HG02870 (cell line): ENCODE data around the gene PDSS2.
A peak's percentile ranks its signal among the peaks of the same experiment; 100 is the strongest.
"Not testable (repeated sequence)": the region's sequence is repeated elsewhere in the genome, so short reads cannot be mapped to it uniquely, and the experiment has no call there.

Source experiments
- ATAC-seq: cut with Tn5 transposase; IDR thresholded peaks from one replicate; pipeline ENCODE4 v1.9.1; 2021; ENCODE audit warnings: mild to moderate bottlenecking, moderate library complexity; ENCODE audit not compliant: unreplicated experiment

PDSS2 gene

DNA sequence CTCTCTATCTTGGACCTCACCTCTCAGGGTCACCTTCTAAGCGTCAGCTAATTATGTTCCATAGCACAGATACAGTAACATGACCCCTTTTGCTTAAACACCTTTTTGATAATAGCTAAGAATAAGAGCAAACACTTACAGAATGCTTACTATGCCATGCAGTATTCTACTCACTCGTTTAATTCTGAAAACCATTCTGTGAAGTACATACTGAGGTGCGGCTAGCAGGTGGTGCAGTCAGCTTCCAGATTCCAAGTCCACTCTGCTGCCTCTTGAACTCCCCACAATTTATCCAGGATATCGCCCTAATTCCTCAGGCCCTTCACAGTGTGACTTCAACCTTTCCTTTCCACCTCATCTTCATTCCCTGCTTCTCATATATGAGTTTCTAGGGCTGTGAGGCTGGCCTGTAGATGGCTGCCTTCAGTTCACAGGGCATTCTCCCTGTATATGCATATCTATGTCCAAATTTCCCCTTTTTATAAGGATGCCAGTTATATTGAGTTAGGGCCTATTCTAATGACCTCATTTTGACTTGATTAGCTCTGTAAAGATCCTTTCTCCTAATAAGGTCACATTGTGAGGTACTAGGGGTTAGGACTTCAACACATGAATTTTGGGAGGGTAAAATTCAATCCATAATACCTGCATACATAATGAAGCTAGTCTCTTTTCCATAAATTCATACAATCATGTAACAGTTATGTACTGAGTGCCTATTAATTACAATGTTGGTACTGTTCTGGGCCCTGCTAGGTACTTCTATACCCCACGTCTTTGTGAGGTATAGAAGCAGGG, 130.1 kb downstream of the PDSS2 start:
- ATAC-seq: no peak

DNA sequence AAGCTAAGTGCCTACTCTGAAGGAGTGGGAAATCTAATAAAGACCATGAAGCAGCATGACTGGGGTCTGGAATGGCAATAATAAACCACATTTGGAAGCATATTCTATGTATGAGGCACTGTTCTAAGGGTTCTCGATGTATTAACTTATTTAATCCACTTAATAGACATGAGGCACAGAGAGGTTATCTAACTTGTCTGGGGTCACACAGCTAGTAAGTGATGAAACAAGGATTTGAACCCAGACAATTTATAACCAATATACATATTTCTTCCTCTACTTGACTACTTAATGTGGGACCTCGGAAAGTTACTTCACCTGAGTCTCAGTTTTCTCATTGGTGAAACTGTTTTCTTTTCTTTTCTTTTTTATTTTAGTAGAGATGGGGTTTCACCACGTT, 131.3 kb downstream of the PDSS2 start:
- no peak for ATAC-seq

DNA sequence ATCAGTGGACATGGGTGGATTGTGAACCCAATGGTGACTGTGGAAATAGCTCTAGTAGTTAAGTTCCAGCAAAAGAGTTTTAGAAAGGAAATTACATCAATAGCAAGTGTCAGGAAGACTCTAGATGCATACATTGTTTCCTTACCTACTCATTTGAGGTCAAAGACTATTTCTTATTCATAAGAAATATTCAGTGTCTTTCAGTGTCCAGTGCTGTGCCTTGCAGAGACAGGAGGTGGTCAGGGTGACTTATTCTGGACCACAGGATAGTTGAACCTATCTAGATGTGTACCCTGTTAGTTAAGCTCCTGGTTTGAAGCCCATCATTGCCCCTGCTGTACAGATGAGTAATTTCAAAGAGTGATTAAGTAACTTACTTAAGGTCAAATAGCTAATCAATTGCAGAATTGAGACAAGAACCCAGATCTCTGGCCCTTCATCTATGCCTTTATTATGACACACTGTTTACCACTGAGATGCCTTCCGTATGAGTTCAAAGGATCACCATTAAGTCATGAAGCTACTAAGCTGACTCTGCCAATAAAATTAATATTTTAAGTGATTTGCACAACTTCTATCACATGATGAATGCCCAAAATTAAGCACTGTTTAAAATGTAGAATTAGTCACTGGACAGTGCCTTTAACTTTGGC, 136.1 kb downstream of the PDSS2 start:
- ATAC-seq: no peak

DNA sequence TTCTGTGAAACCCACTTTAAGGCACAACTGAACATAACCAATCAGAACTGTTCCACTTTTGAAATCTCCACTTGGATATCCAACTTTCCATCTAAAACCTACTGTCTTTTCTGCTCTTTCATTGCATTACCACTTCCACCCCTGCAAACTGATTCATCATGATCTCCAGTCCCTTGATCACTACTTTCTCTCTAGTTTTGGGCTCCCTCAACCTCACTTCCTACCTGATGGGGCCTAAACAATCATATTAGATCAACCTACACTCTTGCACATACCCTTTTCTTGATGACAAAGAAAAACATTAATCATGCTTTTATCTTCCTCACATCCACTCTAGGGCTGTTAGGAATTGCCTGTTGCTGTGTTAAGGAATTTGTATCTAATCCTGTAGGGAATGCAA, 137.6 kb downstream of the PDSS2 start:
- ATAC-seq: no peak

DNA sequence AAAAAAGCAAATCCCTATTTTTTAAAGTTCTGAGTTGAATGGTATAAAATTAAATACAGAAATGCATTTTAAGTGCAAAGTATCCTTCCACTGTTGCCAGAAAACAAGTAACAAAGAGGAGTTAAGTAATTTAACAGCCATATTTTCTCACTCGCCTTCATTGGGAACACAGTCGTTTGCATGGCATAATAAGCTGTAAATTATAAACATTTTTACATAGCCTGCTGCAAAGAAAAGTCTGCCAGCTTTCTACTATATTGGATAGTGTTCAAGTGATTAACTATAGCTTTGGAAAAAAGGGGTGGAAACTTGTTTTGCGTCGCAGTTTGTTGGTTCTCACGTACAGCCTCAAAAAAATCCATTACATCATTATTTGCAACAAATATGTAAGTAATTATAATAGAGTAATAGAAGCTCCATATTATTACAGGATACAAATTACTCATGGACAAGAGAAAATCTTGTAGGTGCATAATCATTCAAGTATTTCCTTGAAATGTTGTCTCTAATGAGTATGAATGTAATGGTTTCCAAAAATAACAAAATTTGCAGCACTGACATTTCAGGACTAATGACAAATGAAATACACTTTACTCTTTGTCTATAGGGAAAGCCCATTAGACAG, 139.3 kb downstream of the PDSS2 start:
- no peak for ATAC-seq

DNA sequence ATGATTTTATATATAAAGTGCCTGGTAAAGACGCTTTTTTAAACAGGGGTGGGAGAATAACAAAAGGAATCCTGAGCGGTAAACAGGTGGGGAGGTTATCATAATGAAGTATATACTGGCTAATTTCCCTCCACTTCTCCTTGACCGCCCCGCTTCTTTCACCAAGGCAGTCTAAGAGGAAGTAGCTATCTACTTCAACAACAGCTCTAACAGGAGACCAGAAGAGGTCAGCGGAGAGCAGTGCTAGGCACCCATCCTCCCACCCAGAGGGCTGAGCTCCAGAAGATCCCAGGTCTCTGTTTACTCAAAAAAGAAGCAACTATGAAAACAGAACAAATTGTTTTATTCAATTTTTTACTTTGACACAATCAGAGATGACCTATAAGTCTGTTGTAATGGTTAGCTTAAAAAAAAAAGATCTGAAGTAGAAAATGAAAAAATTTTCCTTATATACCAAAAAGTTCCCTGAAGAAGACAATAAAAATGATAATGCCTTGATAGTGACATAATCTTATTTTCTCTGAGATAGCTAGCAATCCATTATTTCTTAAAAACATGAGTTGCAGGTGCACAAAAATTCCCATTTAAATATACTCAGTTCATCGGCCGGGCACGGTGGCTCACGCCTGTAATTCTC, 141.1 kb downstream of the PDSS2 start:
- peak; percentile 90 for ATAC-seq

DNA sequence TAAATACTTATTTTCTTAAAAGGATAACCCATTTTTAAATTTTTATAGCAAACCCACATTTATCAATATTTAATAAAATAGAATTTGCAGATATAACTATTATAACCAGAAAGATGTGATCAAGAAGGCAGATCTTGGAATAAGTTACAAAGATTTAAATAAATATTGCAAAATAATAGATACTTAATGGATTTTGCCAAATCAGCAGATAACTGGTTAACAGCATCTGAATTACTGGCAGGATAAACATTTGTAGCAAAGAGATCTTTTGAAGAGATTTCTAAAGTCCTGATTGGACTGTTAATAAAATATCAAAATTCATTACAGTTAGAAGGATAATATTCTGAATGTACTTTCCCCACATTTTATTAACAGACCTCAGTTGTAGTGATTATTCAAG, 144.2 kb downstream of the PDSS2 start:
- no peak for ATAC-seq

DNA sequence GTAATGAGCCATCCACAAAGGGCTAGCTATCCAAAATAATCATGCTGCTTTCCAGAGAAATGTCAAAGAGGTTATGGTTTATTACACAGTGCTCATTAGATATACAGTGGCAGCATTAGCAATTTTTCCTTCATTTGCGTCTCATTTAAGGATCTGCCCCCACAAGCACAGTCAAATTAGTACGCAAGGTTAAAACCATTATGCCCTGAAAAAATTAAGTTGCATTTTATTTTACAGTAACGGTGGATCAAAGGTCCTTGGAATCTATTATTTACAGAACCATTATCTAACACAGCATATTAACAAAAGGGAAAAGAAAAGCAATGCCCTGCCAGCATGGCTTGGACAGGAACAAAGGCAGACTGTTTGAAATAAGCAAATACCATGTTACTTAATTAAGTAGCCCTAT, 144.8 kb downstream of the PDSS2 start:
- no peak for ATAC-seq

DNA sequence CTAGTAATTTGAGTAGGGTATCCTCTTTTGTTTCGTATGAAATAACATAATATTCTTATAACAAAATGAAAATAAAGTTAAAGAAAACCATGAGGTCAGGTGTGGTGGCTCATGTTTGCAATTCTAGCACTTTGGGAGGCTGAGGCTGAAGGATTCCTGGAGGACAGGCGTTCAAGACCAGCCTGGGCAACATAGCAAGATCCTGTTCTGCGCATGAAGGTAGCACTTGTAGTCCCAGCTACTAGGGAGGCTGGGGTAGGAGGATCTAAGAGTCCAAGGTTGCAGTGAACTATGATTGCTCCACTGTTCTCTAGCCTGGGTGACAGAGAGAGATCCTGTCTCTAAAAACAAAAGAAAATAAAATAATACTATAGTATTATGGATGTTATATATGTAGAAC, 145.6 kb downstream of the PDSS2 start:
- ATAC-seq: no peak

DNA sequence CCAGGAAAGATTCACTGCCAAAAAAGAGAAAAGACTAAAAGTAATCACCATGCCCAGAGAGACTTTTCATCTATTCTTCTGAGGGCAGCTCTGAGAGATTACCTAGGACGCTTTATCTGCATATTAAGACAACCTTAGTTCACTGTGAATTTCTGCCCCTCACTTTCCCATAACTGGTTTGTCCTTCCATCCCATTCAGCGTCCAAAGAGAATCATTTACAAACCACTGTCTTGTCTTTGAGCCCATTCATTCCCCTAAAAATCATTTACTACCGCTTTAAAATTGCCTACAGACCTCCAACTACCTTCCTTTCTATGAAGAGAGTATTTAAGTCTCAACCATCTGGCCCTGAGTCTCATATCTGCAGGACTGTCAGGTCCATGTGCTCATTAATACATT, 149.0 kb downstream of the PDSS2 start:
- no peak for ATAC-seq

DNA sequence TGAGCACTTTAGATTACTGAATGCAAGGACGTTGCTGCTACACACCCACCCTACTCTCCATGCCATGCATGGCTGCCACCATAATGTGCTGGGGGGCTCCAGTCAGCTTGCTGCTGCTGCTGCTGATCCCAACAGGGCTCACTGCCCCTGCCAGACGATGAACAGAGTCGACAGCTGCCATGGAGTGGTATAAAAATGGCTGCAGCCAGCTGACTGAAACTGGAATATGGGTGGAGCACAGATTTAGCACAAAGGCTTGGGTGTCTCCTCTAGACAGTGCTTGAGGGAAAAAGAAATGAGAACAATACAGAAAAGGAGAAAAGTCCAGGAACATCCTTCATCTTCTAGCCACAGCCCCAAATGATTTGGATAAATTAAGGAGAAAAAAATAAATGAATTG, 150.7 kb downstream of the PDSS2 start:
- no peak for ATAC-seq

DNA sequence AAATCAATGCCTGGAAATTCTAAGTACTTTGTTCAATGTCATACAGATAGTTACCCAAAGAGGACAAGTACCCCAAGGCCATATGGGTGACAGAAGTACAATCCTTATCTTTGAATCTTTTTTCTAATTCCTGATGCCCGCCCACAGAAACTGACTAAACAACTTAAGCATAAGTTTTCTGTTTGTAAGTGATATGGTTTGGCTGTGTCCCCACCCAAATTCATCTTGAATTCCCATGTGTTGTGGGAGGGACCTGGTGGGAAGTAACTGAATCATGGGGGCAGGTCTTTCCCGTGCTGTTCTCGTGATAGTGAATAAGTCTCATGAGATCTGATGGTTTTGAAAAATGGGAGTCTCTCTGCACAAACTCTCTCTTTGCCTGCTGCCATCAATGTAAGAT, 153.4 kb downstream of the PDSS2 start:
- ATAC-seq: not testable (repeated sequence)

DNA sequence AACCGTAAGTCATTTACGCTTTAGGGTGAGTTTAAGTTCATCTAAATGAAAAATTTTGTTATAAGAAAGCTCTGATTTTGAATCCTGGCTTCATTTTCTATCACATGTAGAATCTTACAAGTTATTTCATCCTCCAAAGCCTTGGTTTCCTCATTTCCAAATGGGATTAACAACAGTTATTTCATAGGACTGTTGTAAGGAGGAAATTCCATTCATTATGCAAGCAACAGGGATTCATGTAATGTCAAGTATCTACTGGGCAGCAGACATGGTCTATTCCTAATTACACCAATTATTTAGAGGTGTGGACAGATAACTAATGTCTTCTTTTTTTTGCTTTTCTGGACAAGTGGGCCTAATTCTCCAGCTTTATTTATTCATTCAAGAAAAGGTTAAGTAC, 154.0 kb downstream of the PDSS2 start:
- no peak for ATAC-seq

DNA sequence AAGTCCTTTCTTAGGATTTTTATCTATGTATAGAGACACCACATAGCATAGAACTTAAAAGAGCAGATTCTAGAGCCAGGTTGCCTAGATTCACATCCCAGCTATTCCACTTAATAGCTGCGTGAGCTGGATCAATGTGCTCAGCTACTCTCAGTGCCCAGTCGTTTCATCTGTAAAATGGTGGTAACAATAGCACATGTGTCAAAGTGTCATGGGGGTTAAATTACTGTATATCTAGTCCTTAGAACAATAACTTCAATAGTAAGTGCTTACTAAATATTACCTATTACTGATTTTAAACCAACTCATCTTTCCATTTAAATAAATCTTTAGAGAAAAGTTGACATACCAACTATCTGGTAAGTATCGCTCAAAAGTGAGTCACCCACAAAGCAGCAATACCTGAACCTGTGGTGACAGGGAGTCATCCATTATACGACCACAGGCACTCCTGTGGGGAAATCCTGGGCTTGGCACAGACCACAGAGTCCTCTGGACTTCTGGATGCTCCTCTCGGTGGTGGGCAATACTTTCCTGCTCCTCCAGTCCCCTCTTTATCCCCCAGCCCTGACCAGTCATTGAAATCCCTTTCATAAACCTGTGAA, 154.8 kb downstream of the PDSS2 start:
- ATAC-seq: no peak

DNA sequence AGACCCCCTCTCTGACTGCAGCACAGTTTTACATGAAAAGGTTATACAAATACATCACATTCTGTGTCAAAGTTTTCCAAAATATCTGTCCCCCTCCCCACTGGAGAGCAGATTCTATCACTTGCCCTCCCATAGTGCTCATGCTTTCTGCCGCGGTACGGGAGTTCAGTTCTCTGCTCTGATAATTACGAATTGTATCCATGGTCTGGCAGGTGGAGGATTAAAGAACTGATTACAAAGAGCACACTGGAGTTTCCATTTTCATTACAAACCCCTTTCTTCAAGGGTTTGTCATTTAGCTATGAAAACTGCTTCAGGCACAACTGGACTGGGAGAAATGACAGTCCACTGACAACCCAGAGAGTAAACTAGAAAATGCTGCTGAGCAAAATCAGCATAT, 166.0 kb downstream of the PDSS2 start:
- no peak for ATAC-seq

DNA sequence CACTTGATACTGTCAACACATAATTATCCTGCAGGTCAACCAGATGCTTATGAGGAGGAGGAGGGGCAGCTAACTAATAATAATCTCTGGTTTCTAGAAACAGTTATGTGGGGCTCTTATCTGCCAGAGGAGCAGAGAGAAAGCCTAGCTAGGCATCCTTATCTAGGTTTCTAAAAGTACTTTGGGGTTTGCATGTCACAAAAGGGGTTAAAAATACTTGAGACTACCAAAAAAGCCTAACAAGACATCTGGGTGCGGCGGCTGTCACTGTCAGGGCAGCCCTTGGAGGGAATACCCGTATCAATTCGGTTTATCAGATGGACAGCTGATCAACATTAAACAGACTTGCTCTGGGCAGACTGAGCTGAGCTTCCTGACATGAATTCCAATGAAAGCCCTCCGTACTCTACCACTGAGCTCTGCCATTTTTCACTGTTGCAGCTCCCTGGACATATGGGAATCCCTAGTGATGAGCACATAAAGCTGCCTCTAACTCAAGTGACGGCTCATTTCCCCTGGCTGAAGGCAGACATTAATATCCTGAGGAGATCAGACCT, 166.6 kb downstream of the PDSS2 start:
- no peak for ATAC-seq

DNA sequence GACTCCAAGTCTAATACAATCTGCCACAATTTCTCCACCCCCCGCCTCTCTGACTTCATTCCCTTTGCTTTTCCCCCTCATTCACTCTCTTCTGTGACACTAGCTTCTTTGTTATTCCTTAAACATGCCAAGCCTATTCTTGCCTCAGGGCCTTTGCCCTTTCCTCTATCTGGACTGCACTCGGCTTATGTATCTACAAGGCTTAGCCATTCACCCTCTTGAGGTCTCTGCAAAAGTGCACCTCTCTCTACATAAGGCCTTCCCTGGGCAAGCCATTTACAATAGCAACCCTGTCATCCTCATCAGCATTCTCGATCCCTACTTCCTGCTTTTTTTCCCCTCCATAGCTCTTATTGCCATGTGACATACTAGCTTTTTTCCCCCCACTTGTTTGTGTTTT, 168.9 kb downstream of the PDSS2 start:
- no peak for ATAC-seq

DNA sequence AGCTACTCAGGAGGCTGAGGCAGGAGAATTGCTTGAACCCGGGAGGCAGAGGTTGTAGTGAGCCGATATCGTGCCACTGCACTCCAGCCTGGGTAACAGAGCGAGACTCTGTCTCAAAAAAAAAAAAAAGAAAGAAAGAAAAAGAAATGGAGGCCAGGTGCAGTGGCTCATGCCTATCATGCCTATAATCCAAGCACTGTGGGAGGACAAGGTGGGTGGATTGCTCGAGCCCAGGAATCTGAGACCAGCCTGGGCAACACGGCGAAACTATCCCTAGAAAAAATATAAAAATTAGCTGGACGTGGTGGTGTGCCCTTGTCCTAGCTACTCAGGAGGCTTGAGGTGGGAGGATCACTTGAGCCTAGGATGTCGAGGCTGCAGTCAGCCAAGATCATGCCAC, 170.1 kb downstream of the PDSS2 start:
- ATAC-seq: not testable (repeated sequence)

DNA sequence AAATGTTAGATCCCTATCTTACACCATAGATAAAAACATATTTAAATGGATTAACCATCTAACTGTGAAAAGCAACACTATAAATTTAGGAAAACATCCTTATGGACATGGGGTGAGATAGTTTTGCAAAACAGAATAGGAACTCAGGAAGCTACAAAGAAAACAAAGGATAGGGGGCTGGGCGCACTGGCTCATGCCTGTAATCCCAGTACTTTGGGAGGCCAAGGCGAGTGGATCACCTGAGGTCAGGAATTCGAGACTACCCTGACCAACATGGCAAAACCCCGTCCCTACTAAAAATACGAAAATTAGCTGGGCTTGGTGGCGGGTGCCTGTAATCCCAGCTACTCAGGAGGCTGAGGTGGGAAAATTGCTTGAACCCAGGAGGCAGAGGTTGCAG, 173.7 kb downstream of the PDSS2 start:
- not testable (repeated sequence) for ATAC-seq

DNA sequence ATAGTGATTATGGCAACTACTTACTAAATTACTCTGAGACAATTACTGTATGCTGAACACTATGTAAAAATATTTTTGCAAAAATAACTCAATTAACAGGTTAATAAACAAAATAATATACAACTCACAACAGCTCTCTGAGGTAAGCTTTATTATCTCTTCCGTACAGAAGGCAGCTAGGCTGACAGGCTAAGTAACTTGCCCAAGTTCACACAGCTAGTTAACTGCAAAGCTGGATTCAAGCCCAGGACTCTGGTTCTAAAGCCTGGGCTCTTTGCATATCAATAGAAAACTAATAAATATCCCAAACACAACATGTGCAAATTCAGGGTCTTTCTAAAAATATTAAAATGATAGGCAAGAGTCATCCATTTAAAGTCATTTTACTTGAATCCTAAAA, 174.6 kb downstream of the PDSS2 start:
- ATAC-seq: no peak

DNA sequence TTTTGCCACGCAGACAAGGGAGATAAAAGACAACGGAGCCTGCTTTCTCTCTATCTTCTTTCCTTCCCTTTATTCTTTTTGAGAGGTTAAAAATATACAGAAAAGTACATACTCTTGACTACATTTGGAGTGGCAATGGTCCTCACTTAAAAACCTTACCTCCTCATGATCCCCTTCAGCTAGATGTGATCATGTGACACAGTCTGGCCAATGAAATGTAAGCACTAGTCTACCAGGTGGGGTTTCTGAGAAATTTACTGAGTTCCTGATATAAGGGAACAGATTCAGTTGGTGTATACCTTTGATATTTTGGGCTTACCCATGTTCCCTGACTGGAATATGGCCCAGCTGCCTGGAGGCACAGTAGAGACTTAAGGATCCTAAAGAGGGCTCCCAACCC, 178.6 kb downstream of the PDSS2 start:
- ATAC-seq: no peak
